ENCODE measurements around the gene KMO.

Gene KMO

DNA sequence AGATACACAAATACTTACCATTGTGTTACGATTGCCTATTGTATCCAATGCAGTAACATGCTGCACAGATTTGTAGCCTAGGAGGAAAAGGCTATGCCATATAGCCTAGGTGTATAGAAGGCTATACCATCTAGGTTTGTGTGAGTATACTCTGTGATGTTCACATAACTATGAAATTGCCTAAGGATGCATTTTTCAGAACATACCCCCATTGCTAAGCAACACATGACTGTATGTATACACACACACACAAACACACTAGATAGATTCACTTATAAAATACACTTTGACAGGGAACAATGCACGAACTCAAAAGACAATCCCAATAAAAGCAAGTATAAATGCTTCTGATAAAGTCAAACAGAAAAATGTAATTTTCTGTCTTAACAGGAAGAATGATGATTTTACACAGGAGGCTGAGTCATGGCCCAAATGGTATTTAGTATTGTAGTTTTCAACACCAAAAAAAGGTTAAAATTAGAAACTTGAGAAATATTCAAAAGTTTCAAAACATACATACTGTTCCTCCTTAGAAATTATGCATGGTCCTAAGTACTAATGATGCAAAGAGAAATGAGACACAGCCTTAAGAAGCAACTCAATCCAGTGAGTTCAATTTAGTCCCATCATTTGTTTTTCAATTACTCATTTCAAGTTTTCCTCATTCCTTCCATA lies 24.9 kb upstream of the KMO start:
- Histone ChIP-seq H3K27me3 (ENCODE audit: control insufficient read depth in 1 of 2, insufficient read depth in 1 of 2, low read length in 2 of 2) (no peaks in the 10 kb centered on the region), H4K91ac (ENCODE audit: low read length) (no peak overlapping the region), H3K4me2 (ENCODE audit: low read length, poor library complexity, severe bottlenecking) (no peak overlapping the region), H4K8ac (ENCODE audit: low read length) (no peak overlapping the region), H3K14ac (ENCODE audit: low read length in 2 of 2) (no peak overlapping the region), H3K4me1 (ENCODE audit: control insufficient read depth, insufficient read depth, low read depth, low read length) (no peaks in the 10 kb centered on the region), H2BK5ac (ENCODE audit: low read depth, low read length, poor library complexity, severe bottlenecking) (no peak overlapping the region), H3K4ac (ENCODE audit: low read depth in 1 of 2, low read length in 2 of 2) (no peak overlapping the region), H2BK12ac (ENCODE audit: low read length in 2 of 2) (no peak overlapping the region), H3K4me3 (ENCODE audit: insufficient read depth in 1 of 2, low read depth in 1 of 2, low read length in 2 of 2) (no peak overlapping the region), H3K27ac (ENCODE audit: low read length, poor library complexity, severe bottlenecking) (no peak overlapping the region), H3K79me1 (replicated peaks; ENCODE audit: low read length, poor library complexity, severe bottlenecking) (peaks cover 14% of the 10 kb centered on the region), H3K18ac (ENCODE audit: low read depth in 1 of 2, low read length in 2 of 2) (no peak overlapping the region), H2BK15ac (ENCODE audit: low read depth, poor library complexity, severe bottlenecking) (no peak overlapping the region), H2BK120ac (ENCODE audit: low read depth, low read length) (no peak overlapping the region), H3K9me3 (ENCODE audit: control insufficient read depth, low read length) (no peaks in the 10 kb centered on the region), H3K36me3 (ENCODE audit: control insufficient read depth in 1 of 2, insufficient read depth in 2 of 2, low read depth in 1 of 2, low read length in 2 of 2) (peaks cover 17 to 97% of the 10 kb centered on the region in 2 experiments), H3K23ac (ENCODE audit: low read length in 2 of 2) (no peak overlapping the region), H2AFZ (ENCODE audit: low read depth, low read length) (no peak overlapping the region), H3K9ac (ENCODE audit: low read length) (no peak overlapping the region), H2AK5ac (ENCODE audit: low read length, severe bottlenecking) (no peak overlapping the region)
- DNase-seq: peak; percentile 7
- no CpG with 5 or more reads among the region's 2 CpGs for WGBS

DNA sequence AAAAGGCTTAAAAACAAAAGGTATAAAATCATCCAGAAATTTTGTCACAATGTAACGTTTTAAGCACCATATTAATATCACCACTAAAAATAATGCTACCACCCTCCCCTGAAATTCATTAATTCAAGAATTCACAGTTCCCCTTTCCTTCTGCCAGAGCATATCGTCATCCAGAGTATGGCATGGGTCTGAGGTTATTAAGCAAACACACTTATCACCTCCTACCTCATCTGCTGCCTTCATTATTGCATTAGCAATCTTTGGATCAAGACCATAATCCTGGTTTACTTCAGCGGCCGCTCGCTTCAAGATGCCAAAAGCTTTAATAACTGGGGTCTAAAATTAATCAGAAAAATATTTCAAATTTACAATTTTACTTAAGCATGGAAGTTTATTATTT lies 18.8 kb upstream of the KMO start:
- no peak overlapping the region for H2AFZ ChIP-seq (ENCODE audit: low read depth, low read length)
- H3K27ac ChIP-seq (ENCODE audit: low read length, poor library complexity, severe bottlenecking): no peak overlapping the region
- H3K4me1 ChIP-seq (ENCODE audit: control insufficient read depth, insufficient read depth, low read depth, low read length): peaks cover 2% of the 10 kb centered on the region
- H3K36me3 ChIP-seq (ENCODE audit: control insufficient read depth in 1 of 2, insufficient read depth in 2 of 2, low read depth in 1 of 2, low read length in 2 of 2): peaks cover 3 to 61% of the 10 kb centered on the region in 2 experiments
- no peaks in the 10 kb centered on the region for H3K9me3 ChIP-seq (ENCODE audit: control insufficient read depth, low read length)
- H3K27me3 ChIP-seq (ENCODE audit: control insufficient read depth in 1 of 2, insufficient read depth in 1 of 2, low read length in 2 of 2): no peaks in the 10 kb centered on the region
- no peak overlapping the region for H4K8ac ChIP-seq (ENCODE audit: low read length)
- no peak overlapping the region for H3K23ac ChIP-seq (ENCODE audit: low read length in 2 of 2)
- no peak overlapping the region for H3K14ac ChIP-seq (ENCODE audit: low read length in 2 of 2)
- H3K9ac ChIP-seq (ENCODE audit: low read length): no peak overlapping the region
- no peak overlapping the region for H2BK5ac ChIP-seq (ENCODE audit: low read depth, low read length, poor library complexity, severe bottlenecking)
- no peak overlapping the region for H4K91ac ChIP-seq (ENCODE audit: low read length)
- WGBS: 98% methylated on average over 2 of the region's 5 CpGs
- H2BK120ac ChIP-seq (ENCODE audit: low read depth, low read length): no peak overlapping the region
- H2AK5ac ChIP-seq (ENCODE audit: low read length, severe bottlenecking): no peak overlapping the region
- no peak overlapping the region for H3K4me2 ChIP-seq (ENCODE audit: low read length, poor library complexity, severe bottlenecking)
- no peak overlapping the region for H2BK12ac ChIP-seq (ENCODE audit: low read length in 2 of 2)
- peaks cover 16% of the 10 kb centered on the region for H3K79me1 ChIP-seq (replicated peaks; ENCODE audit: low read length, poor library complexity, severe bottlenecking)
- H2BK15ac ChIP-seq (ENCODE audit: low read depth, poor library complexity, severe bottlenecking): no peak overlapping the region
- no peak for DNase-seq
- no peak overlapping the region for H3K4ac ChIP-seq (ENCODE audit: low read depth in 1 of 2, low read length in 2 of 2)
- H3K18ac ChIP-seq (ENCODE audit: low read depth in 1 of 2, low read length in 2 of 2): no peak overlapping the region
- H3K4me3 ChIP-seq (ENCODE audit: insufficient read depth in 1 of 2, low read depth in 1 of 2, low read length in 2 of 2): no peak overlapping the region

DNA sequence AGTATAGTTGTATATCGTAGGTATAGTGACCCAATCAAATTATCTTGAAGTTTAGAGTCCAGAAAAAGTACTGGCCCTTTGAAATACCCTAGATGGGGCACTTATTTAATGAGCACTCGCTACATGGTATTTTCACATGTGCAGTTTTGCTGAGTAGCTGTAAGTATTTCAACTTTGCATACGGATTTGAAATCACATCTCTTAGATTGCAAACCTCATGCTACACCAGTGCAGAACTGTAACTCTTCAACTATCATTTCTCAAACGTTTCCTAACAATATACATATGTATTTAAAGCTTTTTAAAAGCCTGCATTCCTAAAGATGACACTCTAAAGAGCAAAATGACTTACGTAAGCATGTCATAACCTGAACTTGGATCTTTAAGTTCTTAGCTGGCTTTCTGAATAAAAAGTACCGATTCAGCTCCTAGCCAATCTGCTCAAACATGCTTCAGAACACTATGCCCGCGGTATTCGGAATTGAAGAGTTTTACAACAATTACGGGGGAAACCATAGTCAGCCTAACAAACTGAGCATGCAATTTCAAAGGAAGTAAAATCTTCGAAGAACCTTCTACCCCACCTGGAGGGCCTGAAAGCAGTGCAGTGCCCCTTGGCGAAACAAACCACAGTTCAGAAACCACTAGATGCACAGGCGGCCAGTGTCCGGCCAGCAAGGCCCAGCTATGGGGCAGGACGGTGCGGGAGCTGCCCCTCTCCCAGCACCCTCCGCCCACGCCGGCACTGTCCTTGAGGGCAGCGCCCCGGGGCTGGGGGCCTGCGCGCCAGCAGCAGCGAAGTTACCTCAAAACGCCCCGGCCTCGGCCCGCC lies 13.5 kb upstream of the KMO start:
- Histone ChIP-seq H3K4ac (ENCODE audit: low read depth in 1 of 2, low read length in 2 of 2) (no peak overlapping the region), H3K18ac (ENCODE audit: low read depth in 1 of 2, low read length in 2 of 2) (peak overlapping the region; percentile 87), H3K4me1 (ENCODE audit: control insufficient read depth, insufficient read depth, low read depth, low read length) (peaks cover 2% of the 10 kb centered on the region), H2BK120ac (ENCODE audit: low read depth, low read length) (peak overlapping the region; percentile 68), H2AFZ (ENCODE audit: low read depth, low read length) (peak overlapping the region; percentile 60), H3K14ac (ENCODE audit: low read length in 2 of 2) (peak overlapping the region; percentile 2 to 80), H3K4me3 (ENCODE audit: insufficient read depth in 1 of 2, low read depth in 1 of 2, low read length in 2 of 2) (peak overlapping the region; percentile 85 to 93), H3K36me3 (ENCODE audit: control insufficient read depth in 1 of 2, insufficient read depth in 2 of 2, low read depth in 1 of 2, low read length in 2 of 2) (peaks cover 0 to 12% of the 10 kb centered on the region in 2 experiments), H2BK12ac (ENCODE audit: low read length in 2 of 2) (no peak overlapping the region), H3K79me1 (replicated peaks; ENCODE audit: low read length, poor library complexity, severe bottlenecking) (peaks cover 8% of the 10 kb centered on the region), H4K91ac (ENCODE audit: low read length) (no peak overlapping the region), H3K9me3 (ENCODE audit: control insufficient read depth, low read length) (no peaks in the 10 kb centered on the region), H4K8ac (ENCODE audit: low read length) (peak overlapping the region; percentile 17), H2AK5ac (ENCODE audit: low read length, severe bottlenecking) (no peak overlapping the region), H2BK15ac (ENCODE audit: low read depth, poor library complexity, severe bottlenecking) (peak overlapping the region; percentile 48), H3K9ac (ENCODE audit: low read length) (peak overlapping the region; percentile 90), H3K27me3 (ENCODE audit: control insufficient read depth in 1 of 2, insufficient read depth in 1 of 2, low read length in 2 of 2) (peaks cover 0 to 13% of the 10 kb centered on the region in 2 experiments), H3K27ac (ENCODE audit: low read length, poor library complexity, severe bottlenecking) (no peak overlapping the region), H3K4me2 (ENCODE audit: low read length, poor library complexity, severe bottlenecking) (peak overlapping the region; percentile 82), H3K23ac (ENCODE audit: low read length in 2 of 2) (peak overlapping the region in 1 of 2 experiments; percentile 48), H2BK5ac (ENCODE audit: low read depth, low read length, poor library complexity, severe bottlenecking) (no peak overlapping the region)
- WGBS: 7% methylated on average over 27 of the region's 28 CpGs
- DNase-seq: peak; percentile 47

Measured in mesenchymal stem cell (in vitro differentiated cells and primary cell).